CD4-positive, alpha-beta T cell treated with Interleukin-12 subunit alpha and Interleukin-12 subunit beta, for 1 hour (primary cell): ENCODE measurements around the gene NRF1.

Experiments used
- DNase-seq: peaks from one replicate; pipeline ENCODE4 v3.0.0-alpha.2; 2020

NRF1 gene

DNA sequence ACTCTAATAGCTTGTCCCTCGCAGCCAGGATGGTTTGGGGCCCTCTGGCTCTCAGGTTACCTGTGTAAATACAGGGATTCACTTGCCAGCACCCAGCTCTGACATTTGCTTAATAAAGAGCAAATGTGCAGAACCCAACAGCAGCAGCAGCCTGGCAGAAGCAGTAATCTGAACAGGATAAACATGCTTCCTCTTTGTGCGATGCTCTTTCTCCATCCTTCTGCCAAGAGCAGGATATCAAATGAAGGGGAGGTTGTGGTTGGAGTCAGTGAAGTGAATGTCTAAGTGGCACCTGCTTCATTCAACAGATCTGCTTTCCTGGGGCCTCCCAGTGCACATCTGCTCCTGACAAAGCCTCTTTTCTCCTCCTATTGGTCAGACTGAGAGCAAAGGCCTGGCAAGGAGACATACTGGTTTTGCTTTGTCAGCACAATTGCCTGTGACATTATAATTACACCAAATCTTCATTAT is 130.3 kb downstream of the NRF1 start:
- no peak for DNase-seq

DNA sequence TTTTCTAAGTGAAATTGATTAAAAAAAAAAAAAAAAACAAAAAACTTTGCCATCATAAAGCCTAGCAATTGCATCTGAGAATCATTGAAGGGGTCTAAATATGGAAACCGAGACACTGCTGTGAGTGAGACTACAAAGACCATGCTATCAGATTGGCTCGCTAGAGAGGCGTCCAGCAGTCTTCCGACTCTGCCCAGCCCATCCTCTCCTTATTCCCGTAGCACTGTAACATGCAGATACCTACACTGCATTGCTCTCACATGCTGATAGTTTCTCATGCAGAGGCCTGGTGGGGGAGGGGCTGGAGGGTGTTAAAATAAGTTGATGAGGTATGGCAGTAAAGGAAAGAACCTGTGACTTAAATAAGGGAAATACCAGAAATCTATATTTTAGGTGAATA is 130.7 kb downstream of the NRF1 start:
- no peak for DNase-seq

DNA sequence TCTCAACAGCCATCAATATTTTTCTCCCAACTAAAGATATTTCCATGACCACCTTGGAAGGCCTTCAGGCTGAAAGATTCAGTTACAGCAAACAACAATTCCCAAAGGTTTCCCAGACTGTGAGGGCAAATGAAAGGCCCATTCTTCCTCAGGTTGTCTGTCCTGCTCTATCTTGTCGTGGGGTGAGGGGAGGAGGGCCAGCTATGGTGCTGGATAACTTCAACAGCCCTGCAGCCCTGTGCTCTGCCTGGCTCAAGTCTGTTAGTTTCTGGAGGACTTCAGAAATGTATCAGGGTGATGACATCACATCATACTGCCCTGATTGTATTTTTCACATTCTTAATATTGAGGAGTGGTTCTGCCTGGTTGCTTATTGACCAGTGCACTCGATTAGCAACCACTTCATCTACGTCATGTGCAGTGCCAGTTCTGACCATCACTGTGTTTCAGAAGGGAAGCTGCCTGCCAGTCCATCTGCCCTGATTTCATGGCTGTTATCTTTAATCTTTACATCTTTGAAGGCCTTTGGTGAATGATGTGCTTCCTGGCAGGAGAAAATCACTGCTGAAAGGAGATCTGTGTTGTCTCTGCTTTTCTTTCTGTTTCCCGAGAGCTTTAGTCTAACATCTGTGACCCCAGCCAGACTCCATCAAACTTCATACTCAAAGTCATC is 135.5 kb downstream of the NRF1 start:
- no peak for DNase-seq

DNA sequence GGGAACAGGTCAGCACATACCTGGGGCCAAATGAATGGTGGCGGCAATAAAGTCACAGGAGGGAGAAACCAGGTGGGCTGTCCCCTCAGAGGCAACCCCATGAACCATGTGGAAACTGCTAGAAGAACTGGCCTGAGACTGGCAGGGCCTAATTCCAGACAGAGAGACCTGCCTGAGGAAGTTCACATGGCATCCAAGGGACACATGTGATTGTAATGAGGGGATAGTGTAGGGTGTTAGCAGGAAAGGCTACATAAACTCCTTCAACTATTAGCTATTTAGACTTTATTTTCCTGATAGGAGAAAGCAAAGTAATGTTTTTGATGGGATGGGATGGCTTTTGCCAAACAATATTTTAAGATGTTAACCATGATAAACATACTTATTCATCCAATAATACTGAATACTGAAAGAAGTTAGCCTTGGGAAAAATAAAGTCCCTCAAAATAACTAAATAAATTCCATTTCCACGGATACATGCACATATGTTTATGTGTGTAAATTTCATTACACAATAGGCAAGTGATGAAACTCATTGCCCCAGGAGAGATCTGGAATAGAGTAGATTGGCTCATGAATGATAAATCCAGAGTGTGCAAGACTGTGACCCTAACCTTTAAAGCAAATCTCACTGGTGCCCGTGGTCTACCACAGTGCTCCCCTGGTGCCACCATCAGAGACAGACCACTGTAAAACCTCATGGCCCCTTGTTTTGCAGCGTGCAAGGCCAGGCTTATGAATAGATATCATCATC is 137.0 kb downstream of the NRF1 start:
- DNase-seq, result no peak

DNA sequence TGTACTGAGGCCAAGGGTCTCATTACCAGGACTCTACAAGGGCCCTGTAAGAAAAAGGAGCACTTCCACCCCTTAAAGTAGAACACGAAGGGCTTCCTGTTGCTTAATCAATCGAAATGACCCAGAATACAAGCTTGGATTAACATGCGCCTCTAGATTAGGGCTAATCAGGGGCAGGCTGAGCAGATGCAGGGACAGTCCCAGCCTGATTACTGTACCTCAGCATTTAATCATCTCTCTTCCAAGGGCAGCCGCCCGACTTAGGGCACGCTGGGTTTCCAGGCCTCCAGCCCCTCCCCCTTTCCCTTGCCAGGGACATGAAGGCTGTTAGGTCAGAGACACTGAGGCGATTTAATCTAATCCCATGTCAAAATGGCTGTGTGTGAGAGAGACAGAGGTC is 138.6 kb downstream of the NRF1 start:
- no peak for DNase-seq

DNA sequence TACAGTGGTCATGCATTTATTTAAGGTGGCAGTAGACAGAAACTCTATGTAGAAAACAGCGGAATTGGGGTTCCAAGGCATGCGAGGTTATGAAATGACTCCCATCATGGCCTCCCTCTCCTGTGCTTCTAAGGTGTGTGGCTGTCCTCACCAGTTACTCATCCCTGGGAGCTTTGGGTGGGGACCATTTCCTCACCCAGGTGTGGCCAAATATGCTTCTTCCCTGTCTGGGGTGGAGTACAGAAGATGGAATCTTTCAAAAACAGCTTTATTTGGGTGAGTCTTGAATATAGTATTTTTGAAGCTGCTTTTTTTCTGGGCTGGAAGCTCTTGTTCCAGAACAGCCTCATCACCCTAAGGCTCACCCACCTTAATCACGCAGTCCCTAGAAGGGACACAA is 139.0 kb downstream of the NRF1 start:
- DNase-seq, result no peak

DNA sequence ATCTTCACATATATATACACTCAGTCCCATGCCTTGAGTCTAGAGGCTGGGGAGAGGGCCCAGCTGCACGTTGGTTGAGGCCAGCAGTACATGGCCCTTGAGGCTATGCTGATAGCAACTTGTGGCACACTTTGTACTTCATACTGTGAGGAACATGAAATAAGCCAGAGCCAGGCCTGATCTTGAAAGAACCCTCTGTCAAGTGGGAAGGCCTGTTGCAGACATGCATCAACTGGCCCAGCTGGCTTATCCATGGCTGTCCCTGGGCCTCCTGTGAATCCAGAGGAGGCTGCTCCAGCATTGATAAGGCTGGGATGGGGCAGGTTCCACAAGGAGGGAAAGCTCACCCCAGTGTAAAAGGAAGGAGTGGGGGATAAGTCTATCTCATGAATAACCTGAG is 140.4 kb downstream of the NRF1 start:
- DNase-seq, result no peak

DNA sequence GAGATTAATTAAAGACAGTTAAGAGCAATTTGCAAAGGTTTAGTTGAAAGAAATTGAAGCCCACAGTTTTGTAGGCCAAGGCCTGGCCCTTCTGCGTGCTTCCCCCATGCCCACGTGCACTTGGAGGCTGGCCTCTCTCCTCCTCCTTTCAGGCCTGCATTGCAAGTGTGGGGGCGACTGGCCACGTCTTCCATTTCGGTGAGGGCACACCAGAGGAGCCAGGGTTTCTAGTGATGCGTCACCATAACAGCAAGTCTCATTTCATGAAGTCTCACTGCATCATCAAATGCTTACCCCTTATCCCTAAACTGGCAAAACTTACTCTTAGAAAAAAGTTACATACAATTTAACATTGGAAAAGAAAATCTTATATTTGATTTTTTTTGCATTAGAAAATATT is 141.2 kb downstream of the NRF1 start:
- no peak for DNase-seq

DNA sequence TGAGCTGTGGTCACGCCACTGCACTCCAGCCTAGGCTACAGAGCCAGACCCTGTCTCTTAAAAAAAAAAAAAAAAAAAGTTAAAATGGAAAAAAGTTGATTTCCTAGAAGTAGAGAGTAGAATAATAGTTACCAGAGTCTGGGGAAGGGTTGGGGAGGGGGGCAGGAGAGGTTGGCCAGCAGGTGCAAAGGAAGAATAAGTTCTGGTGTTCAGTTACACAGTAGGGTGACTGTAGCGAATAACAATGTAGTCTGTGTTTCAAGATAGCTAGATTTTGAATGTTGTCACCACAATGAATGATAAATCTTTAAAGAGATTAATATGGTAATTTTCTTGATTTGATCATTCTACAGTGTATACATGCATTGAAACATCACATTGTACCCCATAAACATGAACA is 142.9 kb downstream of the NRF1 start:
- no peak for DNase-seq

DNA sequence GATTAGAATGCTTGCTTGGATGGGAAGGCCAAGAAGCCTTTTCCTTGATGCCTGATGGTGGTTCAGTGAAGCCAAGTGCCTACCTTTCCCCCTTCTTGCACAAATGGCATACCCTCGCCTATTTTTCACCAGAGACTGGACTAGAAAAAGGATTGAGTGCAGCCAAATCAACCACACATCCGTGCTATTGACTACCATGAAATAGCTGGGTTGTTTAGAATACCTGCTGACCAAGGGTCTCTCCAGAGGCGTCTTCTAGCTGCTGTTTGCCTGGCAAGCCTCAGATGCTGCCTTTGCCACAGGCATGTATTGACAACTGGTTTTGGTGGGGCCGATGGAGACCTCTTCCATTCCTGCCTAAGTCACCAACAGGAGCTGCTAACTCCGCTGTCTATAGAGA is 146.5 kb downstream of the NRF1 start:
- DNase-seq, result no peak

DNA sequence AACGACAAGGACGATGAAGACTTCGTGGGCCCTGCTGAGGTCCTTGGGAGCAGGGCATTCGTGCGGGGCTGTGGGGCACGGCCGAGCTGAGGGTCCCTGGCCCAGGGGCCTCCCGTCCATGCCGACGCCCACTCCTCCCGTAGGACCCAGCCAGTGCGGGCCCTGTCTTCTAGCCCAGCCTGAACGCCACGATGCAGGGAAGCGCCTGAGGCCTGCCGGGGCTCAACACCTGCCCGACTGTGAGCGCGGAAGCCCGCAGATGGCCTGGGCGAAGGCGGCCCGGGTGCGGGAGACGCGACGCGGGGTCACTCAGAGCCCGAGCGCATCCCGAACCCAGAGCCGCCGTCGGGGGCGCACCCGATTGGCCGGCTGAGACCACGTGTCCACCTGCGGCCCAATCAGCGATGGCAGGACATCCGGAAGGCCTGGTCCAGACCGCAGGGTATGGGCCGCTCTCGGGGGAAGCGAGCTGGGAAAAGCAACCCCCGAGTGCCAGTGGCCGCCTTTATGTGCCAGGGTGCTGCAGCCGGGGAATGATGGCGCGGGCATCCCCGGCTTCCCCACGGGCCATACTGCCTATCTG is 151.0 kb downstream of the NRF1 start:
- DNase-seq, result no peak

DNA sequence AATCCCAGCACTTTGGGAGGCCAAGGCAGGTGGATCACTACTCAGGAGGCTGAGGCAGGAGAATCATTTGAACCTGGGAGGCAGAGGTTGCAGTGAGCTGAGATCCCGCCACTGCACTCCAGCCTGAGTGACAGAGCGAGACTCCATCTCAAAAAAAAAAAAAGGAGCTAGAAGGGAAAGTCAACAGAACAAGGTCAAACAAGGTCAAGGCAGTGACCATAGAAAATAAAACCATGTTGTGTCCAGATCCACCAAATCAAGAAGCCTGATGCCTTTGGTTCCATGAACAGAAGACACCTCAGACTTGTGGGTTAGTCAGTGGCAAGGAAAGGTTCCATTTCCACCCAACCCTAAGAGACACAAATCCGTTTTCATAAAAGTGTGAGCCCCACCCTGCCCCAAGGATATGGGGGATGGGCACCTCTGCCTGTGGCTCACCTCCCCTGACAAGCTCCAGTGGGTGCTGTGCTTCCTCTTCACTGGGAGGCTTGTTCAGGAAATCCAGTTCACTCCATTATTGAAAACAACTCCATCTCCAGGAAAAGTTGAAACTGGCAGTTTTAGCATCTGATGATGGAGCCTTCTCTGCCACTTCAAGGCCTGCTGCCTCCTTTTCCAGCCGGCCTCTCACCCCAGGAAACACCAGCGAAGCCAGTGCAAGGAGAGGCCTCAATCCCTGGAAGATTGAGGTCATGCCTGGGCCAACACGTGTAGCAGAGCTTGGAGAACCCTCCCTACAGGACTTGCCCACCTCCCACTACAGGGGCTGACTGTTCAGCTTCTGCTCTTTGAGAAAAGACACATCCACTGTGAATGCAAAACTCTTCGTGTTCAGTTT is 152.9 kb downstream of the NRF1 start:
- no peak for DNase-seq

DNA sequence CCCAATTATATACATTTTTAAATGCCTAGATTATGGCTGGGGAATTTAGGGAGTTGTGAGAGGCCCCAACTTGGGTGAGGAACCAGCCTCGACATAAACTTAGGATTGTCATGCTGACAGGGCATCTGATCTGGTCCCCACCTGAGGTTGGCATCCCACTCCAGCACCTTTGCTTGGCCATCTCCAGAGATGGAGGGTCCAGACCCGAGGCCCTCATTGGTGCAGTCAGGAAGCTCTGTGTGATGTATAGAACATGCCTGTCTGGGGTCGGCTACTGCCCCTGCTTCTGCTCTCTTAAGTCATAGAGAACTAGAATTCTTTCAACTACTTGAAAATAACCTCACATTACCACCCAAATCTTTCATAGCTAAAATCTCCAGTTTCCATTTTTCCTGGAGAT is 153.8 kb downstream of the NRF1 start:
- DNase-seq, result no peak

DNA sequence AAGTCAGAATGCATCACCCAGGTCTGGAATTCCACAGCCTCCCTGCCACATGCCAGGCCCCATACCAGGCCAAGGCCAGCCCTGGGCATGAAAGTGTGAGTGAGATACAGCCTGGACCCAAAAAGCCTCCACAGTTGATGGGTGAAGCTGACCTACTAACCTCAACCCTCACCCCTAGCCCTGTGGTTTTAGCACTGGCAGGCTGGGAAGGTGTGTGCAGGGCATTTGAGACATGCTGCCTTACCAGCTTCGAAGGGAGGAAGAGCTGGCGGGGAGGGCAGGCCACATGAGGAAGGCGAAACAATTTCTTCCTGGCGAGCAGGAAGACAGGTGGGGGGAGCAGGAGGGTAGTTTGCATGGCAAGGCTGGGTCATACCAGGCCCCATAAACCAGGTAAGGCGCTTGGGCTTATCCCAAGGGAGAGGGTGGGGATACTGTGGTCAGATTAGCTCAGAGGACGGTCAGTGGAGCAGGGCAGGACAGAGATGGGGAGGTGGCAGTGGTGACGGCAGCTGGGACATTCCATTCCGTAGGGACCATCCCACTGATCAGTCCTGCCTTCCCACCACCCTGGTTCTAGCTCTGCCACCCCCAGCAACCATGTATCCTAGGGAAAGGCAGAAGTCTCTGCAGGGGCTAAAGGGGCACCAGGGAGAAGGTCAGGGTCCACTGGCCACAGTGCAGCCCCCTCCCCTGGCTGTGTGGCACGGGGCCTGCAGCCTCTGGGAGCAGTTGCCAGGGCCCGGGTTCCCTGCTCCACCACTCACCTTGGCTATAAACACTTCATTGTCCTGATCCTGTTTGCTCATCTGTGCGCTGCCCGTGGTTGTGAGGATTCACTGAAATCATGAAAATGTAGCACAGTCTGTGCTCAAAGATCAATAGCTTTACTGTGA is 155.8 kb downstream of the NRF1 start:
- no peak for DNase-seq

DNA sequence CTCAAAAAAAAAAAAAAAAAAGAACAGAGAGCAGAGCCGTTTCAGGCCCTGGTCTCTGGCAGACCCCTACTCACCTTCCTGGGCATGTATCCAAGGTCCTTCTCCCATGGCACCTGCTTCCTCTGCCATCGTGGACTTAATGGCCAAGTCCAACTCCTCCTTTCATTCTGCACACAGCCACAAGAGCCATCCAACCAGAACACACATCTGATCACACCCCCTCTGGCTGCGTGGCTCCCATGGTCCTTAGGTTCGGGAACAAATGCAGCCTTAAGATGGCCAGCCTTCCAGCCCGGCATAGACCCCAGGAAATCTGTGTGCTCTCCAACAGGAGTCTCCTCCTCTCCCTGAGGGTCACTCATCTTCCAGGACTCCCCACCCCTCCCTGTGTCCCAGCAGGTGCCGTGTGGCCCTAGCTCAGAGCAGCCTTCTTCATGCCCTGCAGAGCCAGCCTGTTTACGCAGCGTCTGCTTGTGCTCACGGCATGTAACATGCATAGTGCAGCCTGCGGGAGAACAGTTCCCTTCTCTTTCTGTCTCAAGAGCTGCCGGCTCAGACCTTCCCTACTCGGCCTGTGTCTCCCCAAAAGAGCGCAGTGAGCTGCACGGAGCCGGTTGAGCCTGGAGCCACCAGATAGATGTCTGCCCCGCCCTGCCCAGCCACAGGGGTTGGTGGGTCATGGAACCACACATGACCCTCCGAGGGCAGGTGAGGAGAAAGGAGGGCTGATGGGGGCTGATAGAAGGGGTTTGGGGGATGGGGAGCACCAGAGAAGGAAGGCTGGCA is 157.3 kb downstream of the NRF1 start:
- DNase-seq, result no peak

DNA sequence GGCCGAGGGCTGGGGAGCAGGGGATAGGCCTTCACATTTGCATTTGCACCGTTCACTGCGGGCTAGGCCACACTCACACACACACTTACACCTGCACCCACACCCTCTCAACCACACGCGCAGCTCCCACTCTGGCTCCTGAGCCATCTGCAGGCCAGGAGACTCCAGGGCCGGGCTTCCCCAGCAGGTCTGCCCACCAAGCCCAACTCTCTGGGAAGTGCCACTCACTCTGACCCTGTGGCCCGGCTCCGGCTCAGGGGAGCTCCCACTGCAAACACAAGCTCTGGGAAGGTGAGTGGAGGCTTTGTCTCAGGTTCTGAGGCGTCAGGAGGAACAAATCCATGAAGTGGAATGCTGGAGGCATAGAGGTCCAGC is 157.9 kb downstream of the NRF1 start:
- no peak for DNase-seq

DNA sequence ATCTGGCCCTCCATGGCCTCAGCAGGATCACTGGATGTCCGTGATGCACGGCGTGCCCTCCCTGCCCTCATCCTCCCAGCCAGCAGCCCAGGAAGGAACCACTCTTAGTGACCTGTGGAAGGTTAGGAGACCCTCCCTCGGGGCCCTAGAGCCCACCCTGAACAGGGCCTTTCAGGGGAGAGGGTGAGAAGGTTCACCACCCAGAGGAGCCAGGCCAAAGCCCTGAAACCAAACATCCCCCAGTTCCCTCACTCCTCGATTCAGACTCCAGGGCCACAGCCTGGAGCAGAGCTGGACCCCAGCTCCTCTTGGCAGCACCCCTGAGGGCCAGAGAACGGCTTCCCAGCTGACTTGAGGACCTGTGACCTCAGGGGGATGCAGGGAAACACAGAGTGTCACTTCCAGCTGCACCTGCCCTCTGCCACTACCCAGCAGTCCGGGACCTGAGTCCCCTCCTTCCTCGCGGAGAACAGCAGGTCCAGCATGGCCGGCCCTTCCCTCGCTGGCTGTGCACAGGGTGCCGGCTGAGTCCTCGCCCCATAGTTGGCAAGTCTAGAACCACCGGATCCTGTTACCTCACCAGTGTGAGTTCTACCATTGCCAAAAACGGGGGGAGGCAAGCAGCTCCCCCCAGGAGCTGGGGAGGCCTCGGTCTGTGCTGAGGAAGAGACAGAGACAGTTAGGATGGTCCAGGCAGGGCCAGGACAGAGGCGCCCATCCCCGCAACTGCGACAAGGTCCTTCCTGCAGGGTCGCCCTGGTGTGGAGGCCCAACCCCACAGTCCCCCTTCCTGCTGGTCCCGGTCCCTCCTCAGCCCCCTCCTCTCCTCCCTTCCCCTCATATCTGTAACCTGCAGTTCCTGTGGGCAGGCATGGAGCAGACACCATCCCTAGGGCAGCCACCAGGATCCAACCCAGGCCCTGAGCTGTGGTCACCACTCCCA is 158.6 kb downstream of the NRF1 start:
- no peak for DNase-seq

DNA sequence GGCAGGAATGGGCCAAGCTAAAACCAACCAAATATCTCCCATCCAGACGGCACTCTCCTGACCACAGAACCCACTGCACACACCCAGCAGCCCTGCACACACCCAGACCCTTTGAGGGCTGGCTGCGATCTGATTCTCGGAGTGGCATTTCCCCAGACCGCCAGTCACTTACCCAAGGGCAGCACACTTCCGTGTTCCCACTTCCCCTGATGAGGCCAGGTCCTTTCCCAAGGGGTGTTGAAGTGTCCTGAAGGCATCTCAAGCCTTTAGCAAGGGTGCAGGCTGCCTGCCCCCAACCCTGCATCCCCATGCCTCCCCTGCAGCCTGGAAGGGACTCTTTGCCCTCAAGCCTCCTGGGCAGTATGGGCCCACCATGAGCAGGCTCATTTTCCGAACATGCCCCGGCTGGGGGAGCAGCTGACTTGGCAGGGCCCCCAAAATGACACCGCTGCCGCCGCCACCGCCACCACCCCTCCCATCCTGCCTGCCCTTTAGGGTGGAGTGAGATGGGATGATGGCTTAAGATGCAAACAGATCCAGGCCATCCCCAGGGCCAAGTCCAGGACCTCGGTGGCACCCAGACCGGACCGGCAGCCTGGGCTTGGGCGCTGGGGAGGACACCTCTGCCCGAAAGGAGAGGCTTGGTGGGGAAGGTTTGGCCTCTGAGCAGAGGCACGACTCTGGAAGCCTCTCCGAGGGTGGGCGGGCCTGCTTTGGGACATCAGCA is 159.8 kb downstream of the NRF1 start:
- no peak for DNase-seq

DNA sequence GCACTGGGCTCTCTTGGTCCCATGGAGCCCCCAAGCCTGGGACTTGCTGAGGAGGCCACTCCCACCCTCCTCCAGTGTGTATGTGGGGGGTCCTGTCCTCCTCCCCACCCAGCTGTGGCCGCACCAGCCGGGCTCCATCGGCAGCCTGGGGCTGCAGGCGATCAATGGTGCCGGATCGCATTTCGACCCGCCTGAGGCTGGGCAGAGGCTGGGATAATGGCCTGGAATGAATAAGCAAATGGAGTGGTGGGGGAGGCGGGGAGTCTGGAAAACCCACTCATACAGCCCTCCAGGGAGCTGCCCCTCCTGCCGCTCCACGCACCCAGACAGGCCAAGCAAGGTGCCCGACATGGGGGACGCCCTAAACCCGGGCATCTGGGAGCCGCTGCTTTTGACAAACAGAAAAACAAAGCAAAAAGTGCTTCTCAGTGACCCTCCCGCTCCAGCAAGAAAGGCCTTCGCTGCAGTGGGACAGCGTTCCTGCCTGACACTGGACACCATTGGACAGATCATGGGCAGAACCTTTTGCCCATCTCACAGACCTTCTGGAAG is 160.5 kb downstream of the NRF1 start:
- no peak for DNase-seq
